Caco-2 (cell line): ENCODE measurements around the gene NAT8L. TPM values are rescaled to one million over a fixed set of nuclear protein-coding genes. Genes with fewer than 3 reads are reported as not detected.

Experiments used
- BruUV-seq: library from RNA; stranded (reverse); fragments of 400-500 nt; replicated peaks from 2 replicates; lab custom pipeline; 2021; lab: Mats Ljungman, UMichigan
- CTCF ChIA-PET: fragments of 300-600 bp; sonication (Branson Sonifier 250); formaldehyde crosslinking; loops from one replicate; lab custom pipeline; 2022; ENCODE audit warnings: antibody characterized with exemption; lab: Charles Lee
- POLR2A ChIA-PET: fragments of 300-600 bp; sonication (Branson Sonifier 250); formaldehyde crosslinking; loops from one replicate; lab custom pipeline; 2022; ENCODE audit warnings: antibody characterized with exemption; lab: Charles Lee
- DNase-seq, 2 experiments: peaks; one replicate each; pipeline versions ENCODE4 v3.0.0 to v3.0.0-alpha.2; 2020 to 2022
- H3K27me3 ChIP-seq: replicated peaks from 2 replicates; pipeline ENCODE4 v1.6.0; 2011; ENCODE audit warnings: low read length; ENCODE audit not compliant: control insufficient read depth, insufficient read depth
- H3K36me3 ChIP-seq: 2 replicates; pipeline ENCODE4 v1.5.1; 2011; ENCODE audit warnings: low read length; ENCODE audit not compliant: control insufficient read depth, insufficient read depth
- H3K4me1 ChIP-seq: fragments of 250-450 bp; sonication (Bioruptor Pico); 2 replicates; pipeline ENCODE4 v1.5.1; 2020; ENCODE audit warnings: mild to moderate bottlenecking
- H3K4me3 ChIP-seq: 2 replicates; pipeline ENCODE4 v1.5.1; 2011; ENCODE audit warnings: low read depth, mild to moderate bottlenecking, control low read depth, low read length
- H3K9me3 ChIP-seq: fragments of 250-450 bp; sonication (Bioruptor Pico); 2 replicates; pipeline ENCODE4 v1.5.1; 2020; ENCODE audit warnings: mild to moderate bottlenecking, moderate library complexity
- H3K27ac Mint-ChIP-seq: one replicate; pipeline ENCODE4 v1.8.0; 2022; ENCODE audit warnings: mixed read lengths; ENCODE audit not compliant: unreplicated experiment
- H3K27me3 Mint-ChIP-seq: one replicate; pipeline ENCODE4 v1.8.0; 2022; ENCODE audit warnings: mixed read lengths; ENCODE audit not compliant: insufficient read depth, unreplicated experiment
- H3K36me3 Mint-ChIP-seq: one replicate; pipeline ENCODE4 v1.8.0; 2022; ENCODE audit warnings: mild to moderate bottlenecking, mixed read lengths; ENCODE audit not compliant: insufficient read depth, unreplicated experiment
- H3K4me1 Mint-ChIP-seq: one replicate; pipeline ENCODE4 v1.8.0; 2022; ENCODE audit warnings: low read depth, mixed read lengths; ENCODE audit not compliant: unreplicated experiment
- H3K4me3 Mint-ChIP-seq: one replicate; pipeline ENCODE4 v1.8.0; 2022; ENCODE audit warnings: mild to moderate bottlenecking, moderate library complexity, mixed read lengths; ENCODE audit not compliant: unreplicated experiment
- H3K9me3 Mint-ChIP-seq: one replicate; pipeline ENCODE4 v1.8.0; 2022; ENCODE audit warnings: mixed read lengths; ENCODE audit not compliant: unreplicated experiment
- CTCF ChIP-seq, 2 experiments: fragments of 200-600 bp in 1 of 2; IDR thresholded peaks; 1 replicate in 1 of 2; 2 replicates in 1 of 2; pipeline versions ENCODE4 v1.5.1 to v1.8.0; 2011 to 2022; ENCODE audit warnings: antibody characterized with exemption in 1 of 2, control low read depth in 1 of 2, inconsistent platforms in 1 of 2, low read depth in 1 of 2, low read length in 1 of 2, mild to moderate bottlenecking in 1 of 2, moderate library complexity in 1 of 2; ENCODE audit not compliant: insufficient read depth in 1 of 2, severe bottlenecking in 1 of 2, unreplicated experiment in 1 of 2
- intact Hi-C: fragments of 100-400 bp; cut with micrococcal nuclease; formaldehyde crosslinking; loops from one replicate; pipeline ENCODE4 v1.10.0; 2022; ENCODE audit not compliant: unreplicated experiment
- total RNA-seq: library from RNA; stranded (reverse); gene quantifications from 2 replicates; pipeline ENCODE4 v1.2.3, GENCODE V29; 2022

Gene NAT8L
- total RNA-seq, 1 experiment from 2014 or later, result 6.2 TPM

- Histone ChIP-seq H3K4me1 (no peaks in the 10 kb centered on the region), H3K36me3 (no peaks in the 10 kb centered on the region; the same call in 1 of the 2 replicates), H3K27me3 (no peaks in the 10 kb centered on the region), H3K9me3 (no peaks in the 10 kb centered on the region), H3K4me3 (no peak overlapping the region)
- intact Hi-C loops, result no loop called here
- H3K36me3 Mint-ChIP-seq, result no peaks in the 10 kb centered on the region
- no TSS peak for BruUV-seq
- TF ChIP-seq CTCF (IDR thresholded peaks at IDR 0.05; ENCODE audit: insufficient read depth in 1 of 2, low read depth in 1 of 2, low read length in 1 of 2, severe bottlenecking in 1 of 2, unreplicated experiment in 1 of 2), result no peak
- ChIA-PET CTCF (no interaction called here), POLR2A (no interaction called here)
- H3K4me3 Mint-ChIP-seq, result no peak overlapping the region
- no peak for DNase-seq
- H3K9me3 Mint-ChIP-seq, result no peaks in the 10 kb centered on the region
- peaks cover 1% of the 10 kb centered on the region for H3K27me3 Mint-ChIP-seq
- no peak overlapping the region for H3K27ac Mint-ChIP-seq
- no peaks in the 10 kb centered on the region for H3K4me1 Mint-ChIP-seq
Measured at GRCh38 chr4:2060611-2061185, 1.6 kb downstream of the NAT8L start.

GRCh38 chr4:2061186-2062131 is 2.3 kb downstream of the NAT8L start:
- Mint-ChIP-seq H3K9me3 (no peaks in the 10 kb centered on the region), H3K27ac (peak overlapping the region; percentile 29), H3K36me3 (peaks cover 6% of the 10 kb centered on the region), H3K4me1 (no peaks in the 10 kb centered on the region), H3K4me3 (no peak overlapping the region), H3K27me3 (no peaks in the 10 kb centered on the region)
- H3K27me3 ChIP-seq, result no peaks in the 10 kb centered on the region
- no peaks in the 10 kb centered on the region for H3K9me3 ChIP-seq
- H3K36me3 ChIP-seq, result no peaks in the 10 kb centered on the region; the same call in 1 of the 2 replicates
- intact Hi-C loops, result no loop called here
- BruUV-seq, result no TSS peak
- ChIA-PET POLR2A (no interaction called here), CTCF (no interaction called here)
- H3K4me1 ChIP-seq, result no peaks in the 10 kb centered on the region
- no peak overlapping the region for H3K4me3 ChIP-seq
- TF ChIP-seq CTCF (IDR thresholded peaks at IDR 0.05; ENCODE audit: insufficient read depth in 1 of 2, low read depth in 1 of 2, low read length in 1 of 2, severe bottlenecking in 1 of 2, unreplicated experiment in 1 of 2), result no peak
- no peak for DNase-seq

- TF ChIP-seq CTCF (IDR thresholded peaks at IDR 0.05; ENCODE audit: insufficient read depth in 1 of 2, low read depth in 1 of 2, low read length in 1 of 2, severe bottlenecking in 1 of 2, unreplicated experiment in 1 of 2), result no peak
- intact Hi-C loops, result no loop called here
- H3K4me1 ChIP-seq, result no peaks in the 10 kb centered on the region
- H3K36me3 ChIP-seq, result no peaks in the 10 kb centered on the region; the same call in 1 of the 2 replicates
- no peaks in the 10 kb centered on the region for H3K27me3 ChIP-seq
- H3K4me3 Mint-ChIP-seq, result no peak overlapping the region
- H3K4me3 ChIP-seq, result no peak overlapping the region
- no peaks in the 10 kb centered on the region for H3K27me3 Mint-ChIP-seq
- H3K9me3 ChIP-seq, result no peaks in the 10 kb centered on the region
- DNase-seq, result no peak
- H3K27ac Mint-ChIP-seq, result peak overlapping the region; percentile 29
- no TSS peak for BruUV-seq
- peaks cover 6% of the 10 kb centered on the region for H3K36me3 Mint-ChIP-seq
- POLR2A ChIA-PET, result no interaction called here
- H3K4me1 Mint-ChIP-seq, result no peaks in the 10 kb centered on the region
- CTCF ChIA-PET, result no interaction called here
- no peaks in the 10 kb centered on the region for H3K9me3 Mint-ChIP-seq
Measured at GRCh38 chr4:2062168-2062807, 3.2 kb downstream of the NAT8L start.
